Lower leg skin (tissue), 4 donors: ENCODE results near the gene RELL1. TPM values are rescaled to one million over a fixed set of nuclear protein-coding genes. Genes with fewer than 3 reads are reported as not detected.

Experiments used
- DNase-seq, 2 donors: peaks; one replicate each; pipeline ENCODE4 v3.0.0-alpha.2; 2019; ENCODE audit warnings: low spot score in 2 of 2
- H3K4me3 ChIP-seq: fragments of 200-600 bp; sonication (generic); 2 replicates; pipeline ENCODE4 v1.5.1; 2017; ENCODE audit warnings: mild to moderate bottlenecking, low read depth; ENCODE audit not compliant: poor library complexity, severe bottlenecking
- POLR2A ChIP-seq, 2 donors: fragments of 450-650 bp; IDR thresholded peaks; one replicate each; pipeline ENCODE4 v1.6.1; 2016 to 2017; ENCODE audit warnings: antibody characterized with exemption in 2 of 2, mild to moderate bottlenecking in 1 of 2, moderate library complexity in 1 of 2
- WGBS, 2 donors: methylation state at CpG; one replicate each; pipeline ENCODE4 v1.1.5; 2018; 5-methylcytosine and 5-hydroxymethylcytosine counted together
- intact Hi-C: fragments of 100-400 bp; cut with DNase I; formaldehyde crosslinking; loops from one replicate; pipeline ENCODE4 v1.15.0; 2023; ENCODE audit warnings: low total_unique reads
- total RNA-seq, 4 donors: library from RNA; depleted of rRNA; stranded (reverse); fragments of >200 nt; gene quantifications; one replicate each; pipeline ENCODE4 v1.1.0, GENCODE V29; 2016
- TF ChIP-seq, protein P1 (sequence below), 3 donors: fragments of 450-650 bp; IDR thresholded peaks; one replicate each; pipeline ENCODE4 v1.5.1; 2016; ENCODE audit warnings: antibody characterized with exemption in 3 of 3, mild to moderate bottlenecking in 3 of 3, moderate library complexity in 2 of 3

The RELL1 gene
- total RNA-seq, 4 donors from 2014 or later, result 66.5 to 78.6 (median 73.7) TPM

DNA sequence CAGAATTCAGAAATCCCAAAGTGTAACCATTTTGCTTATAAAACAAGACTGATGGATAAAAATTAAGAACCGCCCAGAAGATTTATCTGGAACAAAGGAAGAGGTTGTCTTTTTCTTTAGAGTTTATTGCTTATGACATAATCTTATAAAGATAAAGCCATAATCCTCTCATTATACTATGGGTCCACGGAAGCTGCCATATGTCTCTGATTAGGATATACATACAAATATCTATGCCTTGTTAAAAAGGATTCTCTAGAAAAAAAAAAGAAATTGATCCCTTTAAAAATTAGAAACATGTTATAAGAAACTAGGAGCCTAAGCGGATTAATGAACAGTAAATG lies 70.5 kb downstream of the RELL1 start:
- whole genome bisulfite sequencing, 2 donors, result 82 to 83% methylated on average over 3 of the region's 3 CpGs
- no peak for DNase-seq

DNA sequence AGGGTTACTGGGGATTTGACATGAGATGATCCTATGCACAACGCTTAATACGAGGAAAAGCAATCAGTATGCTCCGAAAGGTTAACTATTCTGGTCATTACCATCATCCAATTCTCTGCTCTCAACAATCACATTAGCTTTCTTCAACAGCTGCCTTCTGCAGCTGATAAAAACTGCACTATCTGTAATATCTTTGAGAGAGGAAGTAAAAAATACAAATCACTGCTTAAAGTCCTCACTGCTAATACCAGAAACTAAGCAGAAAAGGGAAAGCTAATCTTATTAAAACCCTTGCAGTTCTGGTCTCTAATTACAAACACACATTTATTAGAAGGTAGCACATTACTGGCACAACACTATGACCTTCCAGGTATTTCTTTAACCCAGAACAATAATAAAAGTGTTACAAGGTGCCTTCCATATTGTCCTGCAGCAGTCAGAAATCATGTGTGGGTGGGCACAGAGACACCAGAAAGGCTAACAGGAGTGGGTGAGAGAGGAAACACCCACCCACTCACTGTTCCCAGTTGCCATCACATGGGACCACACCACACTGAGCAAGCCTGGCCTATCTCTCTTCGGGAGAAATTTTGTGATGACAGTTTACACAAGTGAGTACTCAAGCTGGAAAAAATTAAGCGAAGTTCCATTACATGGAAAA lies 71.0 kb downstream of the RELL1 start:
- TF ChIP-seq, protein P1, sequence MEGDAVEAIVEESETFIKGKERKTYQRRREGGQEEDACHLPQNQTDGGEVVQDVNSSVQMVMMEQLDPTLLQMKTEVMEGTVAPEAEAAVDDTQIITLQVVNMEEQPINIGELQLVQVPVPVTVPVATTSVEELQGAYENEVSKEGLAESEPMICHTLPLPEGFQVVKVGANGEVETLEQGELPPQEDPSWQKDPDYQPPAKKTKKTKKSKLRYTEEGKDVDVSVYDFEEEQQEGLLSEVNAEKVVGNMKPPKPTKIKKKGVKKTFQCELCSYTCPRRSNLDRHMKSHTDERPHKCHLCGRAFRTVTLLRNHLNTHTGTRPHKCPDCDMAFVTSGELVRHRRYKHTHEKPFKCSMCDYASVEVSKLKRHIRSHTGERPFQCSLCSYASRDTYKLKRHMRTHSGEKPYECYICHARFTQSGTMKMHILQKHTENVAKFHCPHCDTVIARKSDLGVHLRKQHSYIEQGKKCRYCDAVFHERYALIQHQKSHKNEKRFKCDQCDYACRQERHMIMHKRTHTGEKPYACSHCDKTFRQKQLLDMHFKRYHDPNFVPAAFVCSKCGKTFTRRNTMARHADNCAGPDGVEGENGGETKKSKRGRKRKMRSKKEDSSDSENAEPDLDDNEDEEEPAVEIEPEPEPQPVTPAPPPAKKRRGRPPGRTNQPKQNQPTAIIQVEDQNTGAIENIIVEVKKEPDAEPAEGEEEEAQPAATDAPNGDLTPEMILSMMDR (IDR thresholded peaks at IDR 0.05), result no peak
- TF ChIP-seq POLR2A (IDR thresholded peaks at IDR 0.05), result no peak
- WGBS, 2 donors, result 73 to 83% methylated on average over 5 of the region's 5 CpGs
- no peak for DNase-seq
- no peak overlapping the region for H3K4me3 ChIP-seq
- intact Hi-C loops, result no loop called here

More for the DNA sequence above, 70.5 kb downstream of the RELL1 start:
- TF ChIP-seq, protein P1 (IDR thresholded peaks at IDR 0.05), result no peak
- no peak for TF ChIP-seq POLR2A (IDR thresholded peaks at IDR 0.05)
- no peak overlapping the region for H3K4me3 ChIP-seq
- intact Hi-C loops, result no loop called here

DNA sequence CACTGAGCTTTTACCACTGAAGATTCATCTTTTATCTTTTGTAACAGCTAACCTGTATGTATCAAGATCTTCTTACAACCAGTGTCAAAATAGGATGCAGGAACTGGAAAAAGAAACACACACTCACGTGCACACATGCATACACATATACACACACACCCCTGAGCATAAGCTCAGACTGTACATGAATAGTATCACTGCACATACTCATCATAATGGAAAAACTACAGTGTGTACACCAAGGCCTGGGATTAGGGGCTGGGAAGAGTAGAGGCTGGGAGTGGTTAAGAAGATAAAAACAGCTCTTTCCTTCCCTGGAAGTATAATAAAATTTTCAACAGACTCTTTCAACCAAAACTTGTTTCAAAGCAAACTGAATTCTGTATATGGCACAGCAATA lies 73.4 kb downstream of the RELL1 start:
- TF ChIP-seq, protein P1 (IDR thresholded peaks at IDR 0.05), result no peak
- no peak for TF ChIP-seq POLR2A (IDR thresholded peaks at IDR 0.05)
- 97 to 100% methylated on average over 1 of the region's 1 CpG for WGBS, 2 donors
- no peak for DNase-seq
- intact Hi-C loops, result no loop called here
- no peak overlapping the region for H3K4me3 ChIP-seq

DNA sequence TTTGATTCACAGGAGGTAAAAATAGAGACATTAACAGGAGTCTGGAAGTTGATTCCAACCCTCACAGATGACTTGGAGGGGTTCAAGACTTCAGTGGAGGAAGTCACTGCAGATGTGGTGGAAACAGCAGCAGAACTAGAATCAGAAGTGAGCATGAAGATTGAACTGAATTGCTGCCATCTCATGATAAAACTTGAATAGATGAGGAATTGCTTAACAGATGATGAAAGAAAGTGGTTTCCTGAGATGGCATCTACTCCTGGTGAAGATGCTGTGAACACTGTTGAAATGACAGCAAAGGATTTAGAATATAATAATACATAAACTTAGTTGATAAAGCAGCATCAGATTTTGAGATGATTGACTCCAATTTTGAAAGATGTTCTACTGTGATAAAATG lies 76.5 kb downstream of the RELL1 start:
- DNase-seq, result no peak
- TF ChIP-seq, protein P1 (IDR thresholded peaks at IDR 0.05), result no peak
- no peak for TF ChIP-seq POLR2A (IDR thresholded peaks at IDR 0.05)
- no peak overlapping the region for H3K4me3 ChIP-seq
- intact Hi-C loops, result no loop called here

DNA sequence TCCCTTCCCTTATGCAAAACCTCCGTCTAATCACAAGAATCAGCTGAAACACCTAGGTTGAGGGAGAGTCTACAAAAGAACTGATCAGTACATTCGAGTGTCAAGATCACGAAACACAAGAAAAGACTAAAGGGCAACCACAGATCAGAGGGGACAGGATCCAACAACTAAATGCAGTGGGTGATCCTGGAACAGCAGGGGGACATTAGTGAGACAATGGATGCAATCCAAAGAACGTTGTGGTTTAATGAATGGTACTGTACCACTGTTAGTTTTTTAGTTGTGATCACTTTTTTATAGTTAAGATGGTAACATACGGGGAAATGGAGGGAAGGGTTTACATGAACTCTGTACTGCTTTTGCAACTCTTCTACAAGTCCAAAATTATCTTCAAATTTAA lies 79.2 kb downstream of the RELL1 start:
- intact Hi-C loops, result no loop called here
- 76 to 77% methylated on average over 5 of the region's 5 CpGs for WGBS, 2 donors
- DNase-seq, result no peak
- TF ChIP-seq, protein P1 (IDR thresholded peaks at IDR 0.05), result no peak
- TF ChIP-seq POLR2A (IDR thresholded peaks at IDR 0.05), result no peak
- H3K4me3 ChIP-seq, result no peak overlapping the region
